ENCODE results near the gene GBF1. TPM values are rescaled to one million over a fixed set of nuclear protein-coding genes. Genes with fewer than 3 reads are reported as not detected.
A peak's percentile ranks its signal among the peaks of the same experiment; 100 is the strongest.

Gene GBF1
- total and polyA plus RNA-seq, 2 of the 13 experiments (the other 11 are each of a cell fraction or from before 2014, with no cell fraction given), result 17.1 to 21.9 TPM

DNA sequence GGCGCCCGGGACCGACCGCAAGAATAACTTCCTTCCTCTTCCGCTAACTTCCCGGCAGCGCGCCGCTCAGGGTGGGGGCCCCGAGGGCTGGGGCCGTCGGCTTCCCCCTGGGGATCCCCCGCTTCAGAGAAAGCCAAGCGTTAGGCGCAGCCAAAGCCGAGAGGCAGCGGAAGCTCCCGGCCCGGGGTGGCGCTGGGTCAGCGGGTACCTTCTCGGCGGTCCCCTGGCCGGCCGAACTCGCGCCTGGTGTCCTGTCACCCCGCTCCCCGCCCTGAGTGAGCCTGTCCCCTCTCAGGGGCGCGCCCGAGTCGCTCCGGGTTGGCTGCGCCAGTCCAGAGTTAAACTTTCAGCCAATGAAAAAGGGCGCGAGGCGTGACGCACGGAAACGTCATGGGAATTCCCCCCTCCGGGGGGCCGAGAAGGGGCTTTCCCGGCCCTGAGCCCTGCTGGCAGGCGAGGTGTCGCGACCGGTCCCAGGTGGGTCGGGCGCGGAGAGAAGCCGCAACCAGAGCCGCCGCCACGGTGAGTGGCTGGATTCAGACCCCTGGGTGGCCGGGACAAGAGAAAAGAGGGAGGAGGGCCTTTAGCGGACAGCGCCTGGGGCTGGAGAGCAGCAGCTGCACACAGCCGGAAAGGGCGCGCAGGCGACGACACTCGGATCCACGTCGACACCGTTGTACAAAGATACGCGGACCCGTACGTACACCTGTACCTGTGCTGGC is 148.9 kb downstream of the GBF1 start (continued):
- TF ChIP-seq, protein P1, sequence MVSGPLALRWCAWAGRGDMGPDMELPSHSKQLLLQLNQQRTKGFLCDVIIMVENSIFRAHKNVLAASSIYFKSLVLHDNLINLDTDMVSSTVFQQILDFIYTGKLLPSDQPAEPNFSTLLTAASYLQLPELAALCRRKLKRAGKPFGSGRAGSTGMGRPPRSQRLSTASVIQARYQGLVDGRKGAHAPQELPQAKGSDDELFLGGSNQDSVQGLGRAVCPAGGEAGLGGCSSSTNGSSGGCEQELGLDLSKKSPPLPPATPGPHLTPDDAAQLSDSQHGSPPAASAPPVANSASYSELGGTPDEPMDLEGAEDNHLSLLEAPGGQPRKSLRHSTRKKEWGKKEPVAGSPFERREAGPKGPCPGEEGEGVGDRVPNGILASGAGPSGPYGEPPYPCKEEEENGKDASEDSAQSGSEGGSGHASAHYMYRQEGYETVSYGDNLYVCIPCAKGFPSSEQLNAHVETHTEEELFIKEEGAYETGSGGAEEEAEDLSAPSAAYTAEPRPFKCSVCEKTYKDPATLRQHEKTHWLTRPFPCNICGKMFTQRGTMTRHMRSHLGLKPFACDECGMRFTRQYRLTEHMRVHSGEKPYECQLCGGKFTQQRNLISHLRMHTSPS (CRISPR knock-in tag; IDR thresholded peaks at IDR 0.05; ENCODE audit: low read depth), result no peak; the same call in 1 of the 2 replicates
- TF ChIP-seq, protein P2, sequence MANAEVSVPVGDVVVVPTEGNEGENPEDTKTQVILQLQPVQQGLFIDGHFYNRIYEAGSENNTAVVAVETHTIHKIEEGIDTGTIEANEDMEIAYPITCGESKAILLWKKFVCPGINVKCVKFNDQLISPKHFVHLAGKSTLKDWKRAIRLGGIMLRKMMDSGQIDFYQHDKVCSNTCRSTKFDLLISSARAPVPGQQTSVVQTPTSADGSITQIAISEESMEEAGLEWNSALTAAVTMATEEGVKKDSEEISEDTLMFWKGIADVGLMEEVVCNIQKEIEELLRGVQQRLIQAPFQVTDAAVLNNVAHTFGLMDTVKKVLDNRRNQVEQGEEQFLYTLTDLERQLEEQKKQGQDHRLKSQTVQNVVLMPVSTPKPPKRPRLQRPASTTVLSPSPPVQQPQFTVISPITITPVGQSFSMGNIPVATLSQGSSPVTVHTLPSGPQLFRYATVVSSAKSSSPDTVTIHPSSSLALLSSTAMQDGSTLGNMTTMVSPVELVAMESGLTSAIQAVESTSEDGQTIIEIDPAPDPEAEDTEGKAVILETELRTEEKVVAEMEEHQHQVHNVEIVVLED (CRISPR knock-in tag; IDR thresholded peaks at IDR 0.05; ENCODE audit: borderline replicate concordance), result peak; percentile 52; the same call in 1 of the 2 replicates
- TF ChIP-seq, protein P3, sequence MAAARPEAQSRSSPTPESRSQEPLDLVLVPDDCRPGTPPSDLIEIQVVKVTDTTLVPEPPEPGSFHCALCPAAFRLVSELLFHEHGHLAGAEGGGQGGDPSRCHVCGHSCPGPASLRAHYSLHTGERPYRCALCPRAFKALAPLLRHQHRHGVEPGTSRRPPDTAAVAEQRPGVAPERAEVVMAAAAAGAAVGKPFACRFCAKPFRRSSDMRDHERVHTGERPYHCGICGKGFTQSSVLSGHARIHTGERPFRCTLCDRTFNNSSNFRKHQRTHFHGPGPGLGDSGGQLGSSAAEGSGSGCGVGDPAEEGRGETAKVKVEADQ (CRISPR knock-in tag; IDR thresholded peaks at IDR 0.05; ENCODE audit: borderline replicate concordance), result 0 out of 2 replicates have a peak, but pooled peaks have one; percentile 27
- 0 out of 2 replicates have a peak, but pooled peaks have one; percentile 50 for TF ChIP-seq ZNF724P (CRISPR knock-in tag; IDR thresholded peaks at IDR 0.05; ENCODE audit: borderline replicate concordance)
- TF ChIP-seq PHF20 (CRISPR knock-in tag; IDR thresholded peaks at IDR 0.05), result peak; percentile 75
- TF ChIP-seq, protein P4, sequence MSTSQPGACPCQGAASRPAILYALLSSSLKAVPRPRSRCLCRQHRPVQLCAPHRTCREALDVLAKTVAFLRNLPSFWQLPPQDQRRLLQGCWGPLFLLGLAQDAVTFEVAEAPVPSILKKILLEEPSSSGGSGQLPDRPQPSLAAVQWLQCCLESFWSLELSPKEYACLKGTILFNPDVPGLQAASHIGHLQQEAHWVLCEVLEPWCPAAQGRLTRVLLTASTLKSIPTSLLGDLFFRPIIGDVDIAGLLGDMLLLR (CRISPR knock-in tag; IDR thresholded peaks at IDR 0.05), result no peak
- TF ChIP-seq TBX2 (CRISPR knock-in tag; IDR thresholded peaks at IDR 0.05; ENCODE audit: borderline replicate concordance), result peak; percentile 84
- TF ChIP-seq, protein P5, sequence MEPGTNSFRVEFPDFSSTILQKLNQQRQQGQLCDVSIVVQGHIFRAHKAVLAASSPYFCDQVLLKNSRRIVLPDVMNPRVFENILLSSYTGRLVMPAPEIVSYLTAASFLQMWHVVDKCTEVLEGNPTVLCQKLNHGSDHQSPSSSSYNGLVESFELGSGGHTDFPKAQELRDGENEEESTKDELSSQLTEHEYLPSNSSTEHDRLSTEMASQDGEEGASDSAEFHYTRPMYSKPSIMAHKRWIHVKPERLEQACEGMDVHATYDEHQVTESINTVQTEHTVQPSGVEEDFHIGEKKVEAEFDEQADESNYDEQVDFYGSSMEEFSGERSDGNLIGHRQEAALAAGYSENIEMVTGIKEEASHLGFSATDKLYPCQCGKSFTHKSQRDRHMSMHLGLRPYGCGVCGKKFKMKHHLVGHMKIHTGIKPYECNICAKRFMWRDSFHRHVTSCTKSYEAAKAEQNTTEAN (CRISPR knock-in tag; conservative IDR thresholded peaks at IDR 0.05), result peak; percentile 65
- TF ChIP-seq, protein P6, sequence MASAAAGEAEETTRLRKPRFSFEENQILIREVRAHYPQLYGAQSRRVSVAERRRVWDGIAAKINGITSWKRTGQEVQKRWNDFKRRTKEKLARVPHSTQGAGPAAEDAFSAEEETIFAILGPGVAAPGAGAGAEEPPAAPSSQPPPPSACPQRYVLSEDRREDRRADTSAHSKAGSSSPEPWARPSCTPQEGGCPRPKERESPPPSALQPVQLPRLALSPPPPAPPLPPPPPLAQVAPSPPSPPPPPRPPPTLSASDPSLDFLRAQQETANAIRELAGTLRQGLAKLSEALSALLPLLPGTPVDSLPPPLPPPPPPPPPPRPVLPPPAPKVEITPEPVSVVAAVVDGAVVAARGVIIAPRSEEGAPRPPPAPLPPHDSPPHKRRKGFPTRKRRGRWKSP (CRISPR knock-in tag; IDR thresholded peaks at IDR 0.05), result peak; percentile 91
- TF ChIP-seq, protein P7, sequence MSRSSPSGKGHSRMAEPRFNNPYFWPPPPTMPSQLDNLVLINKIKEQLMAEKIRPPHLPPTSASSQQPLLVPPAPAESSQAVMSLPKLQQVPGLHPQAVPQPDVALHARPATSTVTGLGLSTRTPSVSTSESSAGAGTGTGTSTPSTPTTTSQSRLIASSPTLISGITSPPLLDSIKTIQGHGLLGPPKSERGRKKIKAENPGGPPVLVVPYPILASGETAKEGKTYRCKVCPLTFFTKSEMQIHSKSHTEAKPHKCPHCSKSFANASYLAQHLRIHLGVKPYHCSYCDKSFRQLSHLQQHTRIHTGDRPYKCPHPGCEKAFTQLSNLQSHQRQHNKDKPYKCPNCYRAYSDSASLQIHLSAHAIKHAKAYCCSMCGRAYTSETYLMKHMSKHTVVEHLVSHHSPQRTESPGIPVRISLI (CRISPR knock-in tag; IDR thresholded peaks at IDR 0.05; ENCODE audit: borderline replicate concordance), result peak; percentile 46
- TF ChIP-seq ZFYVE20 (CRISPR knock-in tag; IDR thresholded peaks at IDR 0.05; ENCODE audit: borderline replicate concordance, low read depth), result 0 out of 2 replicates have a peak, but pooled peaks have one; percentile 46
- TF ChIP-seq CC2D1A (CRISPR knock-in tag; IDR thresholded peaks at IDR 0.05), result 0 out of 2 replicates have a peak, but pooled peaks have one; percentile 28
- TF ChIP-seq, protein P8, sequence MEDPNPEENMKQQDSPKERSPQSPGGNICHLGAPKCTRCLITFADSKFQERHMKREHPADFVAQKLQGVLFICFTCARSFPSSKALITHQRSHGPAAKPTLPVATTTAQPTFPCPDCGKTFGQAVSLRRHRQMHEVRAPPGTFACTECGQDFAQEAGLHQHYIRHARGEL (CRISPR knock-in tag; IDR thresholded peaks at IDR 0.05), result no peak
- peak; percentile 96 for TF ChIP-seq HDAC1 (CRISPR knock-in tag; IDR thresholded peaks at IDR 0.05)
